Activated CD8-positive, alpha-beta memory T cell treated with anti-CD3 and anti-CD28 coated beads, Interleukin-2, amount 50 U/mL, for 1 hour (primary cell): Measurements from ENCODE around the gene CNTNAP4.

Experiments
- DNase-seq: peaks from one replicate; pipeline ENCODE4 v3.0.0-alpha.2; 2020; ENCODE audit errors: extremely low read depth

The CNTNAP4 gene

GRCh38 chr16:76309639-76310335 is 32.6 kb downstream of the CNTNAP4 start:
- DNase-seq, result no peak

- DNase-seq, result no peak
Measured at GRCh38 chr16:76311260-76311659, 34.1 kb downstream of the CNTNAP4 start.

GRCh38 chr16:76318565-76318964 is 41.4 kb downstream of the CNTNAP4 start:
- no peak for DNase-seq

GRCh38 chr16:76329106-76329505 is 51.9 kb downstream of the CNTNAP4 start:
- DNase-seq, result no peak

- DNase-seq, result no peak
Measured at GRCh38 chr16:76335180-76335974, 58.2 kb downstream of the CNTNAP4 start.

- no peak for DNase-seq
Measured at GRCh38 chr16:76336112-76336511, 58.9 kb downstream of the CNTNAP4 start.

GRCh38 chr16:76338472-76338871 is 61.3 kb downstream of the CNTNAP4 start:
- DNase-seq, result no peak

- no peak for DNase-seq
Measured at GRCh38 chr16:76343769-76344168, 66.6 kb downstream of the CNTNAP4 start.

GRCh38 chr16:76345163-76345661 is 68.0 kb downstream of the CNTNAP4 start:
- DNase-seq, result no peak

GRCh38 chr16:76346210-76346609 is 69.0 kb downstream of the CNTNAP4 start:
- DNase-seq, result no peak

- no peak for DNase-seq
Measured at GRCh38 chr16:76351441-76351840, 74.2 kb downstream of the CNTNAP4 start.

- DNase-seq, result no peak
Measured at GRCh38 chr16:76360404-76360803, 83.2 kb downstream of the CNTNAP4 start.

- no peak for DNase-seq
Measured at GRCh38 chr16:76370344-76370743, 93.1 kb downstream of the CNTNAP4 start.

- no peak for DNase-seq
Measured at GRCh38 chr16:76371441-76371840, 94.2 kb downstream of the CNTNAP4 start.

GRCh38 chr16:76373998-76374397 is 96.8 kb downstream of the CNTNAP4 start:
- no peak for DNase-seq

- DNase-seq, result no peak
Measured at GRCh38 chr16:76376988-76377387, 99.8 kb downstream of the CNTNAP4 start.

GRCh38 chr16:76378020-76378419 is 100.8 kb downstream of the CNTNAP4 start:
- DNase-seq, result no peak

- DNase-seq, result no peak
Measured at GRCh38 chr16:76381096-76381495, 103.9 kb downstream of the CNTNAP4 start.

GRCh38 chr16:76385601-76386230 is 108.5 kb downstream of the CNTNAP4 start:
- DNase-seq, result no peak

GRCh38 chr16:76386784-76387183 is 109.6 kb downstream of the CNTNAP4 start:
- DNase-seq, result no peak

- no peak for DNase-seq
Measured at GRCh38 chr16:76387994-76388393, 110.8 kb downstream of the CNTNAP4 start.

- no peak for DNase-seq
Measured at GRCh38 chr16:76389126-76389525, 111.9 kb downstream of the CNTNAP4 start.

- no peak for DNase-seq
Measured at GRCh38 chr16:76390476-76390875, 113.3 kb downstream of the CNTNAP4 start.
